GM03348 (cell line): Measurements from ENCODE around the gene TMPRSS13.
"Not testable (repeated sequence)": the region's sequence is repeated elsewhere in the genome, so short reads cannot be mapped to it uniquely, and the experiment has no call there.

Experiments
- DNase-seq: peaks from one replicate; pipeline ENCODE4 v3.0.0; 2012; ENCODE audit warnings: low spot score

TMPRSS13 gene

GRCh38 chr11:117929142-117929915 is at the start of gene TMPRSS13:
Gene TMPRSS13 (minus strand): TSS chr11:117929402. CDS start chr11:117929307, 95 bp downstream.
- no peak for DNase-seq

- DNase-seq: no peak
Observed at GRCh38 chr11:117978991-117979390, 49.8 kb upstream of the TMPRSS13 start.

DNA sequence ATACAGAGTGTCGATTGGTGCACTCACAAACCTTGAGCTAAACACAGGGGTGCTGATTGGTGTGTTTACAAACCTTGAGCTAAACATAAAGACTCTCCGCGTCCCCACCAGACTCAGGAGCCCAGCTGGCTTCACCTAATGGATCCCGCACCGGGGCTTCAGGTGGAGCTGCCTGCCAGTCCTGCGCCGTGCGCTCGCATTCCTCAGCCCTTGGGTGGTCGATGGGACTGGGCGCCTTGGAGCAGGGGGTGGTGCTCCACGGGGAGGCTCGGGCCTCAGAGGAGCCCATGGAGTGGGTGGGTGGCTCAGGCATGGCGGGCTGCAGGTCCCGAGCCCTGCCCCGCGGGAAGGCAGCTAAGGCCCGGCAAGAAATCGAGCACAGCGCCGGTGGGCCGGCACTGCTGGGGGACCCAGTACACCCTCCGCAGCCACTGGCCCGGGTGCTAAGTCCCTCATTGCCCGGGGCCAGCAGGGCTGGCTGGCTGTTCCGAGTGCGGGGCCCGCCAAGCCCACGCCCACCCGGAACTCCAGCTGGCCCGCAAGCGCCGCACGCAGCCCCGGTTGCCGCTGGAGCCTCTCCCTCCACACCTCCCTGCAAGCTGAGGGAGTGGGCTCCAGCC is 49.2 kb upstream of the TMPRSS13 start:
- DNase-seq: not testable (repeated sequence)

GRCh38 chr11:117977612-117978264 is 48.5 kb upstream of the TMPRSS13 start:
- not testable (repeated sequence) for DNase-seq

GRCh38 chr11:117977029-117977428 is 47.8 kb upstream of the TMPRSS13 start:
- DNase-seq: no peak

GRCh38 chr11:117976445-117976844 is 47.2 kb upstream of the TMPRSS13 start:
- no peak for DNase-seq

DNA sequence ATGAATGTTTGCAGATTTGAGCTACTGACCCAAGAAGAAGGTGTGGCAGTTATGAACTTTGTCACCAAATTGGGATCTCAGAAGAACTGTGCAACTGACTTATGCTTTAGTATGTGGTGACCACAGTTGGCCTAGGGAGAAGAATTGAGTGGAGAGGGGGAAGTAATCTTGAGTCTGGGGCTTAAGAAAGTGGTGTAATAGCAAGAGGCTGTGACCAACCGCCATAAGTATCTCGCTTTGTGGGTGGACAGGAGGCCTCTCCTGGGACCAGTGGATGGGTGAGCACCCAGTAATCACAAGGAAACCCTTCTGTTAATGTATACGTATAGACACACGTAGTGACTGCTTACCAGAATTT is 44.3 kb upstream of the TMPRSS13 start:
- no peak for DNase-seq

DNA sequence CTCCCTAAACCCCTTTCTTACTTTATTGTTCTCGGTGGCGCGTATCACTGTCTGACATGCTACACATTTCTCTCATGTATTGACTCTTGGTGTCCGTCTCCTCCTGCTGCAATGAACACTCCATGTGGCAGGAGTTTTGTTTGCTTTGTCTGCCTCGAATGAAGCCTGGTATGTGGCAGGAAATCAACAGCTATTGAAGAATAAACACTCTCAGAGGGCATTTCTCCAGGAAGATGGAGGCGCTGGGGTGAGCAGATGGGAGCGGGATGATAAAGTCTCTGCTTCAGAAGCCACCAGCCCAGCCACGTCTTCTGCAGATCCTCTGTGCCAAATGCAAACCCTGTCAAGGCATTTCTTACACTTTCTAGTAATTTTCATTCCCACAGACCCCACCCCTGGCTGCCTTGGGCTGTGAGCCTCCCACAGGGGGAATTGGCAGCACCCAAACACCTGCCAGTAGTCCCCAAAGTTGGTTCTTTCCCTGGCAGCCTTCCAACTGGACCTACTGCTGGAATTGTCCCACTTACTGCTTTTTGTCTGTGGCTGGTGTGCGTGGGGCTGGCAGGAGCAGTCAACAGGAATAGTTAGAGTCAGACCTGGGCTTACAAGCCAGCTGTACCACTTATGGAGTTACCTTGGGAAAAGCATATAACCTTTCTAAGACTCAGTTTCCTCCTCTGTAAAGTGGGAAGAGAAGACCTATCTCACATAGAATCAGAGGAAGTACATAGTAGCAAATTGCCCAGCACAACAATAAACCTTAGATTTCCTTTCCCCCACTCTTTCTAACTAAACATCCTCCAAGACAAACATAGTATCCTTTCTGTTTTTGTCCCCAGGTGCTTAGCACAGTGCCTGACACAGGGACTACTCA is 43.7 kb upstream of the TMPRSS13 start:
- DNase-seq: no peak

- no peak for DNase-seq
Observed at GRCh38 chr11:117972044-117972443, 42.8 kb upstream of the TMPRSS13 start.

DNA sequence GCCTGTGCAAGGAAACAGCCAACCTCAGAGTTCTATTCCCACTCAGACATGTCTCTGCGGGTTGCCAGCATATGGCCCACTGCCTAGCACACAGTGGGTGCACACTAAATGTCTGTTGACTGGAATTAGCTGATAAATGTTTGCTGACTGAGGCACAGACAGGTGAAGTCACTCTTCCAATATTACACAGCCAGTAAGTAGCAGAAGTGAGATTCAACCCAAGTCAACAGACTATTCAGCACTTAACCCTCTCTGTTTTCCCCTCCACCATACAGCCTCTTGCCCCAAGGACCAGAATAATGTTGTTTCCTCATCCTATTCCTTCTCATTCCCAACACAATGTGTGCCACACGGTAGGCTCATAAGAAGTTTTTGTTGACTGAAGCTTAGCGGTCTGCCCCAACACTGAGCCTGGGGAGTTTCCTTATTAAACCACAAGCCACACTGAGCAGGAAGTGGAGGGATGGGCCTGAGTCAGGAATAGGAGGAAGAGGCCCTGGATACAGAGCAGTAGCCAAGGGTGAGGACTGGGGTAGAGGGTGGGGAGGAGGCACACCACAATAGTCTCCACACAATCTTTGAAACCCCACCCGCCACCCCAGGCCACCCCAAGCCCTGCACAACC is 41.3 kb upstream of the TMPRSS13 start:
- DNase-seq: no peak

DNA sequence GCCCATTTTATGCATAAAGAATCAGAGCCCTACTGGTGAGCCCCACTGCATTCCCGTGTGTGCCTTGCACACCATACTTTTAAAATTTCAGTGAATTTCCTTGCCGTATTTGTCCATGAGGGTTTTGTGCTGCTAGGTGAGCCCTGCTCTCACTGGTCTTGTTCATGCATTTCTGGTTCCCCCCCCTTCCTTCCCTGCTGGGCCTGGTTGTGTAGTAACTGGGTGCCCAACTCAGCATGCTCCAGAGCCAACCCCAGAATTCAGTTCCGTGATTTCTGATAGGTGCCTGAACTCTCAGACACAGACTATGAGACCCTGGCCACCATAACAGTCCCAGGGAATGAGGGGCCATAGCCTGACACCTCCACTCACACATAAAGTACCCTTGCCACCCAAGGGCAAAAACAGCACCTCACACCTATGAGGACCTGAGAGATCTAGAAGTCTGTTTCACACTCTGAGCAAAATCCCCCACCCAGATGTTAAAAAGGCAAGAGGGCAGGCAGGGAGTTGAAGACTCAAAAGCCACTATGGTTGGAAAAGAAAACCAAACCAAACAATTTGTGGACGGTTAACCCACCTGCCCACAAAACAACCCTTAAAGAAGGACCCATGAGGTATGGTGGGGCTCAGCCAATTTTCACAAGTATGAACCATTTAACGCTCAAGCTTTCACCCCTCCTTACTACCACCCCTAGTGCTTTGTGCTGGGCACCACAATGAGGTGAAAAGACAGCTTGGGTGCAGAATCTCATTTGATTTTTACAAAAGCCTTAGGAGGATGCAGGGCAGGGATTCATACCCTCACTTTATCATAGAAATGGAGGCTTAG is 40.2 kb upstream of the TMPRSS13 start:
- DNase-seq: no peak

- no peak for DNase-seq
Observed at GRCh38 chr11:117966908-117967307, 37.7 kb upstream of the TMPRSS13 start.

DNA sequence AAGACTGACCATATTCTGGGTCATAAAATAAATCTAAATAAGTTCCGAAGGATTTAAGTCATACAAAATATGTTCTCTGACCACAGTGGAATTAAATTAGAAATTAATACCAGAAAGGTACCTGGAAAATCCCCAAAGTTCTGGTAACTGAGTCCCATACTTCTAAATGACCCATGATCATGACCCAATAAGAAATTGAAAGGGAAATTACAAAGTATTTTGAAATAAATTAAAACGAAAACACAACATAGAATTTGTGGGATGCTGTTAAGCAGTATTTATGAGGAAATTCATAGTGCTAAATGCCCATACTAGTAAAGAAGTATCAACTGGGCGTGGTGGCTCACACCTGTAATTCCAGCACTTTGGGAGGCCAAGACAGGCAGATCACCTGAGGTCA is 33.6 kb upstream of the TMPRSS13 start:
- no peak for DNase-seq

DNA sequence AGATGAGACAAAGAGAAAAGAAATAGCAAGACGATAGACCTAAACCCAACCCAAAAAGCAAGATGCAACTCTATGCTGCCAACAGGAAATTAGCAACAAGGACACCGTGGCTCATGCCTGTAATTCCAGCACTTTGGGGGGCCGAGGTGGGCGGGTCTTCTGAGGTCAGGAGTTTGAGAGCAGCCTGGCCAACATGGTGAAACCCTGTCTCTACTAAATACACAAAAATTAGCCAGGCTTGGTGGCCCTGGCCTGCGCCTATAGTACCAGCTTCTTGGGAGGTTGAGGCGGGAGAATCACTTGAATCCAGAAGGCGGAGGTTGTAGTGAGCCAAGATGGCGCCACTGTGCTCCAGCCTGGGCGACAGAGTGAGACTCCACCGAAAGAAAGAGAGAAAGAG is 32.7 kb upstream of the TMPRSS13 start:
- no peak for DNase-seq

- no peak for DNase-seq
Observed at GRCh38 chr11:117960406-117960805, 31.2 kb upstream of the TMPRSS13 start.

DNA sequence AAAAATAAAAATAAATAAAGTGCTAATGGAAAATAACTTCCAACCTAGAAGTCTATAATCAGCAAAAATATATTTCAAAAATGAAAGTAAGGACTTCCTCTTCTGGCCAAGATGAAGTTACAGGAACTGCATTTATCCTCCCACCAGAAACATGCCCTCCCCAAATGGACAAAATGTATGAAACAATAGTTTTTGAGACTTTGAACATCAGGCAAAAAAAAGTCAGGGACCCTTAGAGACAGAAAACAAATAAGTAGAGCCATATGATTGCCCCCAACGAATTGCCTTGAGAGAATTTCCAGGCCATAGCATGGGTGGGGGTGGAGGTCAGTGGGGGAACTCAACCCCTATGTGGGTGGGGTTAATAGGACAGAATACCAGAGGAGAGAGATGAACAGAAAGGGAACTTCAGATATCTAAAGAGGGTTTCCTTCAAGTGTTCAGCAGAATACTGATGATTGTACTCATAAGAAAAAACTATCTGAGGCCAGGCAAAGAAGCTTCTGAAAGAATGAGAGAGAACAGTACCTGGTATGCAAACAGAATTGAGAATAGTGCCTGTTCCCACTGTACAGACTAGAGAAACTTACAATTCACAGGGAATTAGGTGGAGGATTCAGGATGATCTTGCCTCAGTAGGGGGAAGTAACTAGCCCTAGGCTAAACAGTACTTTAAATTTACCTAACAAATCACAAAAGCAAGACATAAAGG is 30.4 kb upstream of the TMPRSS13 start:
- DNase-seq: no peak

DNA sequence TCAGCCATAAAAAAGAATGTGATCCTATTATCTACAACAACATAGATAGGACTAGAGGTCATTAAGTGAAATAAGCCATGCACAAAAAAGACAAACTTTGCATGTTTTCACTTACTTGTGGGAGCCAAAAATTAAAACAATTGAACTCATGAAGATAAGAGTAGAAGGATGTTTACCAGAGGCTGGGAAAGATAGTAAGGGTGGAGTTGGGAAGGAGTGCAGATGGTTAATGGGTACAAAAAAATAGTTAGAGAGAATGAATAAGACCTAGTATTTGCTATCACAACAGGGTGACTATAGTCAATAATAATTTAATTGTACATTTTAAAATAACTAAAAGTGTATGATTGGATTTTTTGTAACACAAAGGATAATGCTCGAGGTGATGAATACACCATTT is 29.7 kb upstream of the TMPRSS13 start:
- DNase-seq: no peak

DNA sequence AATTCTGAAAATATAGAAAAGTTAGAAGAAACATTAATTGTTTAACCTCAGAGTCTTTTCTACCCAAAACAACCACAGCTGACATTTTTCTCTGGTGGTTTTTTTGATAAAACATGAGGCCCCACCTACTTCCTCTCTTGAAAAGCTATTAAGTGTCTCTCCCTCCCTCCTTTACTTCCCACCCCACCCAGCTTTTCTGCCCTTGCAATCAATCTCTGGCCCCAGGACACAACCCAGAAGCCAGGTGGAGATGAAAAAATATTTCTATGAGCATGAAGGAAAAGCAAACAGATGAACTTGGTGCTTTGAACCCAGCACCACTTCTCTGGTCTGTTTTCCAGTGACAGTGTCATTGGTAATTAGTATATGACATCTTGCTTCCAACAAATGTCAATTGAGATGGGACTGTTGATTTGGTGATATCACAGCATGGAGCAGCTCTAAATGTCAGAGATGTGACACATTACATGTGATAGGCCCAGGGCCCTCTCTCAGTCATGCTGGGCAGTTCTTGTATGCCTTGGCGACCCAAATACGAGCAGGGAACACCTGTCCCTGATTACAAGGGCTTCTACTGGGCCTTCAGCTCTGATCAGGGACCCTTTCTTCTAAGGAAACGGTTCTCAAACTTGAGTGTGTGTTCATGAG is 23.9 kb upstream of the TMPRSS13 start:
- no peak for DNase-seq
